Uterus (tissue), 4 donors: ENCODE data around the gene CIAO2B. TPM values are rescaled to one million over a fixed set of nuclear protein-coding genes. Genes with fewer than 3 reads are reported as not detected.

Experiments used
- DNase-seq, 2 donors: peaks; one replicate each; pipeline ENCODE4 v3.0.0-alpha.2; 2019 to 2020
- H3K27ac ChIP-seq, 2 donors: fragments of 200-600 bp; sonication (generic); 1 replicate in 1 of 2; 2 replicates in 1 of 2; pipeline ENCODE4 v1.5.1; 2016 to 2018
- H3K27me3 ChIP-seq, 2 donors: fragments of 200-600 bp; sonication (generic); one replicate each; pipeline ENCODE4 v1.5.1; 2018 to 2019; ENCODE audit warnings: control low read depth in 1 of 2
- H3K36me3 ChIP-seq, 2 donors: fragments of 200-600 bp; sonication (generic); one replicate each; pipeline ENCODE4 v1.5.1; 2019; ENCODE audit warnings: control low read depth in 1 of 2
- H3K4me1 ChIP-seq, 2 donors: fragments of 200-600 bp; sonication (generic); one replicate each; pipeline ENCODE4 v1.5.1; 2018 to 2019; ENCODE audit warnings: control low read depth in 1 of 2
- H3K4me3 ChIP-seq, 2 donors: fragments of 200-600 bp; sonication (generic); 1 replicate in 1 of 2; 2 replicates in 1 of 2; pipeline ENCODE4 v1.5.1; 2018 to 2019; ENCODE audit warnings: mild to moderate bottlenecking in 1 of 2
- H3K9me3 ChIP-seq, 2 donors: fragments of 200-600 bp; sonication (generic); one replicate each; pipeline ENCODE4 v1.5.1; 2019; ENCODE audit warnings: control low read depth in 1 of 2
- CTCF ChIP-seq, 4 experiments: fragments of 200-600 bp in 2 of 4; fragments of 450-650 bp in 2 of 4; sonication (generic) in 2 of 4; IDR thresholded peaks; one replicate each; pipeline ENCODE4 v1.5.1; 2016 to 2019; ENCODE audit warnings: antibody characterized with exemption in 4 of 4, mild to moderate bottlenecking in 2 of 4, moderate library complexity in 1 of 4
- POLR2A ChIP-seq, 2 donors: fragments of 450-650 bp; IDR thresholded peaks; one replicate each; pipeline ENCODE4 v1.6.1; 2016; ENCODE audit warnings: antibody characterized with exemption in 2 of 2, mild to moderate bottlenecking in 1 of 2, moderate library complexity in 1 of 2
- intact Hi-C: fragments of 100-400 bp; cut with DNase I; formaldehyde crosslinking; loops from one replicate; pipeline ENCODE4 v1.15.1; 2023; ENCODE audit warnings: low total_unique reads
- total RNA-seq, 4 donors: library from RNA; depleted of rRNA in 3 of 4; stranded (reverse); fragments of >200 nt in 3 of 4; gene quantifications; one replicate each; pipeline versions ENCODE4 v1.1.0 to v1.2.4, GENCODE V29; 2014 to 2023
- donor health status: DM: yes; HTN: yes; CAD: no.

The CIAO2B gene
- total RNA-seq, 4 donors from 2014 or later, result 15.9 to 76.8 (median 74.2) TPM

GRCh38 chr16:66972983-66973382 is 38.8 kb upstream of the CIAO2B start:
- Histone ChIP-seq H3K9me3 (no peaks in the 10 kb centered on the region), H3K27me3 (no peaks in the 10 kb centered on the region), H3K4me1 (no peaks in the 10 kb centered on the region), H3K4me3 (no peak overlapping the region), H3K36me3 (no peaks in the 10 kb centered on the region), H3K27ac (no peak overlapping the region)
- no peak for DNase-seq
- TF ChIP-seq CTCF (IDR thresholded peaks at IDR 0.05), result no peak
- intact Hi-C loops, result no loop called here

GRCh38 chr16:66970775-66971720 is 36.8 kb upstream of the CIAO2B start:
- intact Hi-C loops, result no loop called here
- no peaks in the 10 kb centered on the region for H3K9me3 ChIP-seq
- no peak for TF ChIP-seq POLR2A (IDR thresholded peaks at IDR 0.05)
- no peak for TF ChIP-seq CTCF (IDR thresholded peaks at IDR 0.05)

GRCh38 chr16:66968847-66969246 is 34.6 kb upstream of the CIAO2B start:
- DNase-seq, result no peak
- no peaks in the 10 kb centered on the region for H3K4me1 ChIP-seq
- no peak overlapping the region for H3K27ac ChIP-seq
- H3K4me3 ChIP-seq, result no peak overlapping the region
- H3K27me3 ChIP-seq, result no peaks in the 10 kb centered on the region
- no peak for TF ChIP-seq CTCF (IDR thresholded peaks at IDR 0.05)
- no peak for TF ChIP-seq POLR2A (IDR thresholded peaks at IDR 0.05)
- no peaks in the 10 kb centered on the region for H3K9me3 ChIP-seq
- H3K36me3 ChIP-seq, result no peaks in the 10 kb centered on the region
- intact Hi-C loops, result no loop called here

More at GRCh38 chr16:66970775-66971720, 36.8 kb upstream of the CIAO2B start:
- no peaks in the 10 kb centered on the region for H3K36me3 ChIP-seq
- no peaks in the 10 kb centered on the region for H3K27me3 ChIP-seq
- no peak overlapping the region for H3K27ac ChIP-seq
- H3K4me3 ChIP-seq, result no peak overlapping the region
- DNase-seq, result no peak
- H3K4me1 ChIP-seq, result no peaks in the 10 kb centered on the region

- Histone ChIP-seq H3K9me3 (no peaks in the 10 kb centered on the region), H3K4me1 (no peaks in the 10 kb centered on the region), H3K27ac (no peak overlapping the region), H3K4me3 (no peak overlapping the region), H3K36me3 (no peaks in the 10 kb centered on the region), H3K27me3 (no peaks in the 10 kb centered on the region)
- DNase-seq, result no peak
- intact Hi-C loops, result no loop called here
- TF ChIP-seq POLR2A (IDR thresholded peaks at IDR 0.05) (no peak), CTCF (IDR thresholded peaks at IDR 0.05) (no peak)
These were observed 29.8 kb upstream of the CIAO2B start for GRCh38 chr16:66964049-66964448.

GRCh38 chr16:66961914-66962313 is 27.7 kb upstream of the CIAO2B start:
- intact Hi-C loops, result no loop called here
- no peaks in the 10 kb centered on the region for H3K36me3 ChIP-seq
- no peaks in the 10 kb centered on the region for H3K4me1 ChIP-seq
- H3K27me3 ChIP-seq, result no peaks in the 10 kb centered on the region
- H3K9me3 ChIP-seq, result no peaks in the 10 kb centered on the region
- no peak for DNase-seq
- no peak overlapping the region for H3K4me3 ChIP-seq
- H3K27ac ChIP-seq, result no peak overlapping the region
- TF ChIP-seq CTCF (IDR thresholded peaks at IDR 0.05) (no peak), POLR2A (IDR thresholded peaks at IDR 0.05) (no peak)
